CD4-positive, alpha-beta T cell treated with Interleukin-12 subunit alpha and Interleukin-12 subunit beta, for 1 hour (primary cell): ENCODE results near the gene ABTB2.
"Not testable (repeated sequence)": the region's sequence is repeated elsewhere in the genome, so short reads cannot be mapped to it uniquely, and the experiment has no call there.

Experiments
- DNase-seq: peaks from one replicate; pipeline ENCODE4 v3.0.0-alpha.2; 2020

Gene ABTB2

DNA sequence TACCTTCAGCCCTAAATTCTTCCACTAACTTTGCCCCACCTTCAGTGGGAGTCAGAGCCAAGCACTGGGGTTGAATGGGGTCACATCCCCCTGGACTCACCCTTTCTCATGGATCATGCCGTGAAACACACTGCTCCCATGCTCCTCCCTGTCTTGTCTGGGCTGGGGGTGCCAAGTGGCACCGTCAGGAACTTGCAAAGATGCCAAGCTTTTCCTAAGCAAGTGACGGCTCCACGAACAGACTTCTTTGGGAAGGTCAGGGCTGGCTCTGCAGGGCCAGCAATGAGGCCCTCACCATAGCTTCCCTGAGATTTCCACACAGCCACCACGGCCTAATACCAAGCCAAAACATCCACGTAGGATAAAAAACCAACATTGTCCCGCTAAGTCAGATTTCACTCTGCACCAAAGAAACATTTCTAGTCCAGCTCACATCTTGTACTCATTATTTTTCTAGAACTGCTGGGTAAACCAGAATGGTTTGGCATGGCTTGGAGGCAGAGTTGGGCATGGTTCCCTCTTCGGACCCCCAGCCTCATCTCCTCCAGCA lies 175.9 kb downstream of the ABTB2 start:
- DNase-seq: no peak

DNA sequence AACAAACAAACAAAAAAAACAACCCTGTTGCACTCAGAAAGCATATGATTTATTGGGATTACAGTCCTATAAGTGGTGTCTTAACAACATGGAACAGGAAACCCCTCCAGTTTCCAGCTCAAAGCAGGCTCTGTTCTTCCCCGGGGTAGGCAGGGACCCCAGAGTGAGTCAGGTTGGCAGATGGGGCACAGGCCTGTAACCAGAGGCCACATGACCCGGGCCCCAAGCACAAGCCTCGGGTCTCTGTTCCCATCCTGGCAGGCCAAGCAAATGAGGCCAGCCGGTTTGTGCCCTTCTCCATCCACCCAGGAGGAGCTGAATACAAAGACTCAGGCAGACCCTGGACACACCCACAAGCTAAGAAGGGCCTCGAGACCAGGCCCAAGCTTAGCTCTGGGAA lies 176.6 kb downstream of the ABTB2 start:
- no peak for DNase-seq

DNA sequence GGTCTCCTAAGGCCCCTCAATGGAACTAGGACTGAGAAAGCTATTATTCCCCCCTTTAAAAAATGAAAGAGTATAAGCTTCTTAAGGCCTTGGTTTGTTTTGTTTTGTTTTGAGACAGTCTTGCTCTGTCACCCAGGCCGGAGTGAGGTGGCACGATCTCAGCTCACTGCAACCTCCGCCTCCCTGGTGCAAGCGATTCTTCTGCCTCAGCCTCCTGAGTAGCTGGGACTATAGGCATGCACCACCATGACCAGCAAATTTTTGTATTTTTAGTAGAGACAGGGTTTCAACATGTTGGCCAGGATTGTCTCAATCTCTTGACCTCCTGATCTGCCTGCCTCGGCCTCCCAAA lies 177.0 kb downstream of the ABTB2 start:
- DNase-seq: not testable (repeated sequence)

DNA sequence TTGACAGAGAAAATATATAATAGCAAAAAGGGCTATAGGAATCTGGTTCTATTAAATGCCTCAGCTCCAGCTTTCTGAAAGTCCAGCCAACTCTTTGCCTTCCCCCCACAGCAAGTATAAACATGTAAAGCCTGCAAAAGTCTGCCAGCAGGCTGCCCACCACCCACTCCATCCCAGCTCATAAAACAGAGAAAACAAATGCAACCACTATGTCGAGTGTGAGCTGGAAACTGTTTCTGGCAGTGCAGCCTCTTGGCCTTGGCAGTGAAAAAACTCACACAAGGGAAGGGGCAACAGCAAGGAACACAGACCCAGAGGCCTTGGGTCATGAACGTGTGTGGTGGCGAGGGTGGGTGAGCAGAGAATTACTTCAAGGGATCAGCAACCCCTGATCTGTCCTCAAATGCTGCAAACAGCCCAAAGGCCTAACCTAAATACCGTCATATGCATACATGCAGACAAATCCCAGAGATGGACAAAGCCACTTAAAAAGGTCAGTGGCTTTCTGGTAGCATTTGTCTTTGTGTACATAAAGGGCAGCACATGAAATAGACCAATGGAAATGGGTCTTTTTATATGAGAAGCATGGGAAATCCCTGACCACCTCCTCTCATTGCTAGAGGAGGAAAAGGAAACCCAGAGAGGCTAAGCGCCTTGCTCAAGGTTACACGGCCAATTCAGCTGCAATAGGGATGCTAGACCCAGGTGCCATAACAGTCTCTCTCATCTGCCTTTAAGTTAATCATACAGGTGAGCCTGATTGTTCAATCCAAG lies 177.6 kb downstream of the ABTB2 start:
- no peak for DNase-seq

DNA sequence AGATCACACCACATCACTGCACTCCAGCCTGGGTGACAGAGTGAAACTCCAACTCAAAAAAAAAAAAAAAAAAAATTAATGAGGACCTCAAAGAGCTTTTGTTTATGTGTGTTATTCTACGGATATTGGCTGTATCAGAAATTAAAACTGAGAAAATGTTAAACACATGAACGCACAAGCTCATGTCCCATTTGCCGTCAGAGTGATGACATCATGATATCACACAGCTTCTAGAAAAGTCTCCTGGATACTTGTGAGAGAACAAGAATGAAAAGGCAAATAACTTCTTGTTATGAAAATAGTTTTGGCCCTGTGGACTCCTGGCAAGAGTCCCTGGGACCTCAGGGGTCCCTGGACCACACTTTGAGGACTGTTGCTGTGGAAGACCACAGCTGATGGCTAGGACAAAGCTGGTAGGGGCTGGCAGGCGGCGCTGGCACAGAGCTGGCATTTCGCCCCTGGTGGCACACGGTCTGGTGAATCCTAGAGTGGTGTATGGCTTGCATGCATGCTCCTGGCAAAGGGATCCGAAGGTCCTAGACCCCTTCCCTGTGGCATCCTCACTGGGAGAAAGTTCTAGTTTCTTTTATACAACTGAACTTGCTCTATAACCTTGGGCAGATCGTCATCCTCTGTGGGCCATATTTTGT lies 178.7 kb downstream of the ABTB2 start:
- no peak for DNase-seq

DNA sequence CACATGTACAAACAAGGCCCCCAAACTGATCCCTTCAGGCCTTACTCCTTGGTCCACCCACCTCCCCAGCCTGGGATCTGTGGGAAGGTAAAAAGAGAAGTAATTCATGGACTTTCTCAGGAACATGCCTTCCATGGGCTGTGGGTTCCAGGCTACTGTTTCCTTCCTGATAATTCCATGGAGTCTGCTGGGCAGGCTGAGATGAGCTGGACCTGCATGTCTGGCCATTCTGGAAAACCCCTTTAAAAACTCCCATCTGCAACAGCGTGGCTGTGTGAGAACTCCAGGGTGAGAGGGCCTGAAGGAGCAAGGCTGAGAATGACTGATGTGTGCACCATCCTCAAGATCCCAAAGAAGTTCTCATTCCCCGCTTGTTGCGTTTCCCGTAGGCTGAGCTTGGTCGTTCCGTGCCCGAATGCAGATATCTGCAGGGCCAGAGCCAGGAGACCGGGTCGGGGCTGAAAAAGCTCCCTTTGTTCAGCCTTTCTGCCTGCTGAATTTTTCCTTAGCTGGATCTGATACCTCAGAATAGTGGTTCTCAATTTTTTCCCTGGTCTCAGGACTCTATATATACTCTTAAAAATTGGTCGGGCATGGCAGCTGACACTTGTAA lies 179.5 kb downstream of the ABTB2 start:
- DNase-seq: no peak

DNA sequence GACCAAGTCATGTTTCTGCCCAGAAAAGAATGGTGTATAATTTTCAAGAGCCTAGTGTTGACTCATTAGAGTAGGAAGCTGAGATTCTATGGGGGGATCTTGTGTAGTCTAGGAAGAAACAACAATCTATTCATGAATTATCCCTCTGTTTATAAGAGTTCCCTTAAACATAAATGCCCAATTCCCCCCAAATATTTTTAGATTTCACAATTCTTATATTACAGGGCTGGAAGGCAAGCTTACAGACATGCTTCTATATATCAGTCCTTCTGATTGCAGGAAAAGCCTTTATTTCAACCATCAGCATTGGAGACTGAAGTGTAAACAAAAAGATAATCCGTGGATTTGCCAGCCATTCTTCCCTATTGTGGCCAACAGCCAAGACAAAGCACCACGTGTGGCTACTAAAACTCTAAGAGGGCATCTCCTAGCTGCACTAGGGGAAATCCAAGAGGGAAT lies 181.0 kb downstream of the ABTB2 start:
- no peak for DNase-seq

DNA sequence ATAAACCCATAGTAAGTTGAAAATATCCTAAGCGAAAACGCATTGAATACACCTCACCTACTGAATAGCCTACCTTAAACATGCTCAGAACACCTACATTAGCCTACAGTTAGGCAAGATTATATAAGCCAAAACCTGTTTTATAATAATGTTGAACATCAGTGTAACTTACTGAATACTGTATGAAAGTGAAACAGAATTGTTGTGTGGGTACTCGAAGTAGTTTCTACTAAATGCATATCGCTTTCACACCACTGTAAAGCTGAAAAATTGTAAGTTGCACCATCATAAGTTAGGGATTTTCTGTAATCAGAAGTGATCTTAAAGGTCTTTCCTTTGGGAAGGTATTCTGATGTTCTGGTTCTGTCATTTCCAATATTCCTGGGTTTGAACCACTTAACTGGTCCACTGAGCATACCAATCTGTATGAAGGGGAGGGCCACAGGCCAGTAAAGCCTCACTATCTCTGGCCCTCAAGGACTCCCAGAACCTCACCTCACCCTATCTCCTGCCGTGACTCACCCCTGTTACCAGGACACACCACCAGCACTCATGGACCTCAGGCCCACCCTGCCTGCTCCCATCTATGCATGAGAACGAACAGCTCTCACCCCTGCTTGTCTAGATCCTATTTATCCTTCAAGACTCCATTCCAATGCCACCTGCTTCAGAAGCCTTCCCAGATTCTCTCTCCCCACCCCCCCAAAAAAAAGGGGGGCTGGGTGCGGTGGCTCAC lies 182.4 kb downstream of the ABTB2 start:
- DNase-seq: no peak

DNA sequence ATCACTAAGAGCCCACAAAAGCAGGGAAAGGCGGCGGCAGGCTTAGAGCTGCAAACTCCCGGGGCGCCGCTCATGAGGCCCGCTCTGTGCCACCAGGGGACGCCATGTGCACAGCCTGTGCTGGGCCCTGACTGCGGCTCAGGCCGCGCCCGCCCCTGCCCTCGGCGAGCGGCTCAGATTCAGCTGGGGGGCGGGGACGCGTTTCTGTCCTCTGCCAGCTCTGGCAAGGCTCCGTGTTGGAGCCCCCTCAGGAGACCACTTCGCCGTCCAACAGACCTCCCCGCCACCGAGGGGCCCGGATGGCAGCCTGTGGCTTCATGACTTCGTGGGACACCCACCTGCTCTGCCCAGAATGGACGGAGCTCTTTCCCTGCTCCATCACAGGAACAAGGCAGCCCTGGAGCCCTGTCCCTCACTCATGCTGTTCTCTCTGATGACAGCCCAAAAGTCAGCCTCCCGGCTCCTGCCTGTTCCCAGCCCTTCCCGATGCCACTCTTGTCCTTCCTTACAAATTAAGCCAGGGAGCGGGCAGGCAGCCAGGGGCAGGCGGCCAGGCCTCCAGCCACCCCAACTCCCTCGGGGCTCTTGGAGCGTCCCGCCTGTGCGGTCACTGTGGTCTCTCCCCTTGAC lies 183.3 kb downstream of the ABTB2 start:
- DNase-seq: peak; percentile 79

DNA sequence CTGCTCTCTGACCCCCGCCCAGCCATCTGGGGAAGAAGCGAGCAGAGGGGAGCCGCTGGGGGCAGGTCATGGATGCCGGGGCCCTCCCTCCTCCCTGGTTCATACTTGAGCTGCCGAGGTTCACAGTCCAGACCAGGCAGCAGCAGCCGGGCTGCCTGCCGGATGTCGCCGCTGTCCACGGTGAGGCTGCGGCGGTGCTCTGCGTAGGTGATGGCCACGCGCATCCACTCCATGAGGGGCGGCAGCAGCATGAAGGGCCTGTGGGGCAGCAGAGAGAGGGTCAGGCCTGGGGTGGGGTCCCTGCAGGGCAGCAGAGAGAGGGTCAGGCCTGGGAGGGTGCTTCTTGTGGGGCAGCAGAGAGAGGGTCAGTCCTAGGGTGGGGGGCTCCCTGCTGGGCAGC lies 184.8 kb downstream of the ABTB2 start:
- DNase-seq: no peak

DNA sequence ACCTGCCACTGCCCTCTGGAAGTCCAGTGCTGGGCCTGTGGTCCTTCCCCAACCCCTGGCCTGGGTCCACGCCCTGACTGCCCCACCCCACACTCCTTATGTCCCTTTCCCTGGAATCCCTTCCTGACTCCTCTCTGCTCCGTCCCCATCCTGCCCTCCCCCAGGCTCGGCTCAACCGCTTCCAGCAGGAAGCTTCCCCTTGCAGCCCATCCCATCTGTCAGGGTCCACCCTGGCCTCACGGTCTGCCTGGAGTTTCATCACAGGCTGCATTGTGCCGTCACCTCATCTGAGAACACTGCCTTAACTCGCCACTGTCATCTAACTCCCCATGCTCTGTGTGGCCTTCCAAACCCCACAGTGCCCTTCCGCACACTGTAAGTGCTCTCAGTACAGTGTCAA lies 188.1 kb downstream of the ABTB2 start:
- DNase-seq: no peak

DNA sequence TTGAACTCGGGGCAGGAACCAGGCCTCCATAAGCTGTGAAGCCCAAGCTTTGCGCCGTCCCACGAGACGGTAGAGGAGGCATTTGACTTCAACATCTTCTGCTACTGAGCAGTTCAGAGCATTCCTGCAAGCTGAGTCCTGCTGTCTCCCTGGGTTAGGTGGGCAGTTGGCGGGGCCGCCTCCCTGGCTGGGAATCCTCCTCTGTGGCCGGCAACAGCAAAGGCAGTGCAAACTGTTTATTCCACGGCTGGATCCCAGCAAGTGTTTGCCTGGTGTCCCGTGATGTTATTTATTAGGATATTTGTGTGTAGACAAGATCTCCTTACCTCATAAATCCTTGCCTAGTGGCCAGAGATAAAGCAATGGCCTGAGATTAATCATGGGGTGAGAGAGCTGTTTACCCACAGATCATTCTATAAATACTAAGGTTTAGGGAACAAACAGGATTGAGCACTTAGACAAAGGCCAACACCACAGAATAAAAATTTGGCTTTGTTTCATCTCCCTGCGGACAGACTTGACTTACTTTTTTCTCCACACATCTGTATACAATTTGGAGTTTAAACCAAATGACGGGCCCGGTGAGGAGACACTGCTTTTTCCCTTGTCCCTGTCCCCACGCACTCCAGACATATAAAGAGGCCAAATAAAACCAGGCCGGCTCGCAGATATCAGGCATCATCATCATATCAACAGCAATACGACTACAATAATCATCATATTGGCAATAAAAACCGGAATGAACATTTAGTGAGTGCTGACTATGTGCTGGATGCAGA lies 189.0 kb downstream of the ABTB2 start:
- DNase-seq: no peak

DNA sequence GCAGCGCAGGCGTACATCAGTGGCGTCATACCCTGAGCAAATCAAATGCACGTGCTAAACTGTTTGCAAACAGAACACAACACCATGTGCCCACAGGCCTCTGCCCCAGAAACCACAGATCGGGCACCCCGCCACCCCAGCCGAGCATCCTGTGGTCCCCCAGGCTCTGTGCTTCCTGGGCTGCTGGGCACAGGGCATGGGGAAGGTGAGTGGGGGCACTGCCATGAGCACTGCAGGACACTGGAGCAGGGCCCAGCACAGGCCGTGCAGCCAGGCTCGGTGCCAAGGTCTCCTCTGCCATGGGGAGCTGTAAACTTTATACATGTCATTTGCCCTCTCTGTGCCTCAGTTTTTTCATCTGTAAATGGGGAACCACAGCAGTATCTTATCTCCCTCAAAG lies 189.8 kb downstream of the ABTB2 start:
- no peak for DNase-seq

DNA sequence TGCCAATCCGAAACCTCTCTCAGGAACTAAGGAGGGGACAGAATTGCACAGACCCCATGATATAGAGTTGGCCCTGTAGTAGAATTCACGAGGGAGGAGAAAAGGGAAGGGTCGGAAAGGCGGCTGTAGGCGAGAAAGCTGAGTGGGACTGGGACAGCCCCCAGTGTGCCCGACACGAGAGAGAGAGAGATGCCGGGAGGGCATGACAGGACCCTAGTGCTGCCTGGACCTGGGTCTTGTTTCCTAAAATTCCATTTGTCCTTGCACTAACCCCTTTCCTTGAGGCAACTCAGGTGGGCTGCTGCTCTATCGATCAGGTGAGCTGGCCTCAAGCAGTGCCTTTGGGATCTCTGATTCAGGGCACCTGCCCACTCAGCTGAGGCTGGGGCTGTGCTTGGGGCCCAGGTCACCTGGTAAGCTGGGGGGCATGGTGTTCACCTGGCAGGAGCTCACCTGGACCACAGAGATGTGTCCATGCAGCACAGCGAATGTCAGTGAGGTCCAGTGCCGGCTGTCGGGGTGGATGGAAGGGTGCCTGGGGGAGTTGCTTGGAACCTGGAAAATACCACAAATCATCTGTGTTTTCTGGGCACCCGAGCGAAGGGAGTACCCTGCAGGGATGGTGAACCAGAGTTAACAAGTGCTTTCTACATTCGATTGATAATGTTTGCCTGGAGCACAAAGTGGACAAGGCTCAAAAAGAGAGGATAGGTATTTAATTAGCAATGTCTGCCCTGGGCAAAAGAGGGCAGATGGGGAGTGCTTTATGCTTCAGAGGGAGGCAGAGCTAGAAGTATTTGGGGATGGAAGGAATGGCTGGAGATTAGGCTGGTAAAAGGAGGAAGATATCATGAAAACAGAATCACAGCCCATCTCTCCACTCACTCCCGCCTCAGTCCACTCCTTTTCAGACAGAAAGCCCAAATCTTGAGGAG lies 190.7 kb downstream of the ABTB2 start:
- DNase-seq: no peak

DNA sequence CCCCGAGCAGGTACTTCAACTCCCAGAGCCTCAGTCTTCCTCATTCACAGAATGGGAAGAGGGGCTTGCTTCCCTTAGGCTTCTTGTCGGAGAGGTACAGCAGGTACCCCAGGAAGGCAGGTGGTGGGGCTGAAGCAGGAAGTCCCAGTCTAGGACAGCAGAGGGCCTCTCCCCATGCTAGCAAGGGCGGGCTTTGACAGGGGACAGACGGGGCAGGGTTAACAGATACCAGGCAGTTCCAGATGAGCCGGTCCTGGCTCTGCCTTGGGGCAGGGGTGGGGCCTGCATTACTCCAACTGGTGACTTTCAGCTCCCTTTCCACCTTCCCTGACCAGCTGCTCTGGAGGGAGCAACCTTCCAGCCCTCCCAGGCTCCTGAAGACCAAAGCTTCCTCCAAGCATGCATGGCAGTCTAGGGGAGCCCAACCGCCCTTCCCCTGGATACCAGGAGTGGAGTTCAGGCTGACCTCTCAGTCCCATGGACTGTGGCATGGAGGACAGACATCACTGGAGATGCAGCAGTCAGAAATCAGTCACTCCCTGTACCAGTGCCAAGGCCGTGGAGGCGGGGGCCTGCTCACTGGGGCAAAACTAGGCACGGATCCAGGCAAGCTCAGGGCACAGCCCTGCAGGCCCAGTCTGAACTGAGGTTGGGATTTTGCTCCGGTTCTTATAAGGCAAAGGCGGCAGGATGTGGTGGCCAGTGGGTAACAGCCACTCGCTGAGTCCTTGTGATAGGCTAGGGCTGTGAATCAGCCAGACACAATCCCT lies 191.8 kb downstream of the ABTB2 start:
- DNase-seq: no peak

DNA sequence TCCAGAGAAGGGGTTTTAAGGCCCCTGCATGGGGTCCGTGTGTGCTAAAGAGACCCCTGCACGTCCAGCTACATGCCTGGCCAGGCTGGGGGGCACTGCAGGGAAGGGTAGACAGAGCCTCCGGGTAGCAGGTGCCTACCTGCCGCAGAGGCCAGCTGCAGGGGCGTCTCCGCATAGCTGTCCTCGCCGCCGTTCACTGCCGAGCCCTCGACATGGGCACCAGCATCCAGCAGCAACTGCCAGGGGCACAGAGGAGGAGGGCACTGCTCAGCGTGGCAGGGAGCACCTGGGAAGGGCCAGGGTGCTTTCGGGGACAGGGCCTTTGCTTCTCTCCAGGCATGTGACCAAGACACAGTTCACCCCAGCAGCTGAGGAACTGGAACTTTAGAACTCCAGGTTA lies 192.7 kb downstream of the ABTB2 start:
- no peak for DNase-seq

DNA sequence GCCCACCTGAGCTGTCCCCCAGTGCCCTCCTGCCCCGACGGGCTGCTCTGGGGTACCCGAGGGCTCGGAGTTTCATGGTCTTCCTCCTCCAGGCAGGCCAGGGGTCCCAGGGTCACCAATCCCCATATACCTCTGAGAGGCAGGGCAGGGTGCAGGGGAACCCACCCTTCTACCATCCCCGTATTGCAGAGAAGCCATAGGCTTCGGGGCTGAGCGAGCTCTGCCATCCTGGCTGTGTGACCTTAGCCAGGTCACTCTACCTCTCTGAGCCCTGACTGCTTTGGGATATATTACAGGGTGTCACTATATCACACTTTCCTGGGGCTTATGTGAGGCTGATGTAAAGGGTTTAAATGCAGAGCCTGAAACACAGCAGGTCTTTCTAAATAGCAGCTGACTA lies 195.0 kb downstream of the ABTB2 start:
- DNase-seq: no peak

DNA sequence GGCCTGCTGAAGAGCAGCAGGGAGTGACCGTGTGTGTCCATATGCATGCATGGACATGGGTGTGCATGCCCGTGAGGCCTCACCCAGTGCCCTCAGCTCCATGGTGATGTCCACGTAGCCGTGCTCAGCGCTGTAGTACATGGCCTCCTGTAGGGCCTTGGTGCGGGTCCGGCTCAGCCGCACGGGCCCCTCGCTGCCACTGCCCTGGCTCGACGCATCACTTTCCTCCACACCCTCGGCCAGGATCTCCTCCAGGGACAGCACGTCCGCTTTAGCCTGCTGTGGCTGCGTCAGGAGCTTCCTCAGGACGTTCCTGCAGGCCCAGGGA lies 195.4 kb downstream of the ABTB2 start:
- no peak for DNase-seq

DNA sequence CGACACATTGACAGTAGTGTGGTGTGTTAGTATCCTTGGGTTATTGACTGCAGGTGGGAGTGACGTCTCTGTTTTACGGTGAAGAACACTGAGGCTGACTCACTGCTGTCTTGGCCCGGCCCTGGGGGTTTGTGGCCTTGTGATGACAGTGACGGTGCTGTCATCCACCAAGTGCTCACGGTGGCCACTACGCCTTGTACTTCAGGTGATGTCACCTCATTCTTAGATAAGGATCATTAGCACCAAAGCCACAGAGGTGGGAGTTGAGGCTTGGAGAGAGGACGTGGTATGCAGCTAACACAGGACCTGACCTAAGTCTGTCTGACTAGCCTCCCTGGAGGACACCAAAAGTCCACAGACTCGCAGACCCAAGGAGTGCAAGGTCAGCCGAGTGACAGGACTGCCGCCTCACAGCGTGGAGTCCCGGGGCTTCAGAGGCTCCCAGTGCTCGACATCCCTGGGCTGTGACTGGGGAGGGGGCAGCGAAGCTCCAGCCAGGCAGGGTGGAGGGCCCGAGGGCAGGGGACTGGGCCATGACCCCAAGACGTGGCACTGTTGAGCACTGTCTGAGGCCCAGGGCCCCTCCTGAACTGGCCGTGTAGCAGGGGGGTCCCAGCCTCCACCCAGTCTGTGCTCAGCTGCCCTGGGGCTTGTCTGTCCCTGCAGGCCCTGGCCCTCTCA lies 195.9 kb downstream of the ABTB2 start:
- DNase-seq: no peak

DNA sequence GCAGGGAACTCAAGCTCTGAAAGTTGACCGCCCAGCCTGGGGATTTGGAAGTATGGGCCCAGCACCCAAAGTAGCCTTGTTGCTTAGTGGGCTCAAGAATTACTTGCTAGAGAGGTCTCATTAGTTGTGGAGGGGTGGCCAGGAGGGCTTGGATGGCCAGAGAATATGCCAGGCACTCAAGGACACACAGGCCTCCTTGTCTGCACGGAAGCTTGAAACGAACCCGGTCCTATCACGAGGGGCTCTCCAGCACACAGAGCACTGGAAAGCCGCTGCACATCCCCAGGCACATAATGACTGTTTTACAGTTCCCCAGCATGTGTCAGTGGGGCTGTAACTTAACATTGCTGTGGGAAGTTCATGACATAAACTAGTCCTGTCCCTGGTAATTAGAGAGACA lies 196.4 kb downstream of the ABTB2 start:
- no peak for DNase-seq
